Omental fat pad (tissue), 4 donors: ENCODE measurements around the gene SP2. TPM values are rescaled to one million over a fixed set of nuclear protein-coding genes. Genes with fewer than 3 reads are reported as not detected.
"Not testable (repeated sequence)": the region's sequence is repeated elsewhere in the genome, so short reads cannot be mapped to it uniquely, and the experiment has no call there.

ENCODE experiments used
- ATAC-seq: fragments of 150-250 bp; one replicate; pipeline ENCODE4 v1.9.1; 2016; ENCODE audit warnings: mild to moderate bottlenecking, moderate library complexity; ENCODE audit not compliant: low FRiP score
- DNase-seq: peaks from one replicate; pipeline ENCODE4 v3.0.0-alpha.2; 2019; ENCODE audit warnings: low spot score
- CTCF ChIP-seq, 3 donors: fragments of 450-650 bp; IDR thresholded peaks; one replicate each; pipeline ENCODE4 v1.5.1; 2016 to 2017; ENCODE audit warnings: antibody characterized with exemption in 3 of 3, mild to moderate bottlenecking in 3 of 3, moderate library complexity in 2 of 3
- total RNA-seq, 4 donors: library from RNA; depleted of rRNA; stranded (reverse); fragments of >200 nt; gene quantifications; one replicate each; pipeline ENCODE4 v1.1.0, GENCODE V29; 2016

SP2 gene
- total RNA-seq, 4 donors from 2014 or later = 2.9 to 8.5 (median 6.9) TPM

- no peak for DNase-seq
- ATAC-seq = no peak
- no peak for TF ChIP-seq CTCF (IDR thresholded peaks at IDR 0.05)
These were observed 38.8 kb downstream of the SP2 start for GRCh38 chr17:47934856-47935255.

- DNase-seq, ATAC-seq: not testable (repeated sequence)
These were observed 39.4 kb downstream of the SP2 start for GRCh38 chr17:47935468-47935867.

GRCh38 chr17:47935961-47936360 is 39.9 kb downstream of the SP2 start:
- ATAC-seq (peak; percentile 54), DNase-seq (no peak)
- no peak for TF ChIP-seq CTCF (IDR thresholded peaks at IDR 0.05)

GRCh38 chr17:47937941-47938340 is 41.9 kb downstream of the SP2 start:
- no peak for TF ChIP-seq CTCF (IDR thresholded peaks at IDR 0.05)
- ATAC-seq = no peak
- no peak for DNase-seq

- peak; percentile 93 for ATAC-seq
- no peak for TF ChIP-seq CTCF (IDR thresholded peaks at IDR 0.05)
- peak; percentile 87 for DNase-seq
These were observed 45.4 kb downstream of the SP2 start, which contains the start of gene PNPO for GRCh38 chr17:47941246-47942095. TSS of gene PNPO (plus strand) at chr17:47941571. CDS start at chr17:47941676, 105 bp downstream.

GRCh38 chr17:47942096-47942510 is 46.1 kb downstream of the SP2 start:
- no peak for TF ChIP-seq CTCF (IDR thresholded peaks at IDR 0.05)
- DNase-seq = no peak
- no peak for ATAC-seq

DNA sequence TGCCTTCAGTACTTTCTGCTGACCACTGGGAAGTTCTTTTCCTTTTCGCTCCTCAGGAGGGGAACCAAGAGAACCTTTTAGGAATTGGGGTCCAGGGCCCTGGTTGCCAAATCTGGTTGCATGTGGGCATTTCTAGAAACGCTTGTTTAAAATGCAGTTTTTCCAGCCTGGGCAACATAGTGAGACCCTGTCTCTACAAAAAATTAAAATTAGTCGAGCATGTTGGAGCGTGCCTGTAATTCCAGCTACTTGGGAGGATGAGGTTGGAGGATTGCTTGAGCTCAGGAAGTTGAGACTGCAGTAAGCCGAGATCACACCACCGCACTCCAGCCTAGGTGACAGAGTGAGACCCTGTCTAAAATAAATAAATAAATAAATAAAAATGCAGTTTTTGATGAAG is 46.5 kb downstream of the SP2 start:
- no peak for DNase-seq
- no peak for TF ChIP-seq CTCF (IDR thresholded peaks at IDR 0.05)
- ATAC-seq = no peak
